Fibroblast of the aortic adventitia (primary cell): Measurements from ENCODE around the gene MFSD6. TPM values are rescaled to one million over a fixed set of nuclear protein-coding genes. Genes with fewer than 3 reads are reported as not detected.

Source experiments
- DNase-seq: peaks from one replicate; pipeline ENCODE4 v3.0.0-alpha.2; 2010; ENCODE audit warnings: low read depth
- H3K4me3 ChIP-seq: 2 replicates; pipeline ENCODE4 v1.5.1; 2011; ENCODE audit warnings: low read depth, mild to moderate bottlenecking, control low read depth, low read length, moderate library complexity
- total RNA-seq: library from RNA; depleted of rRNA; stranded (reverse); fragments of >200 nt; gene quantifications from 2 replicates; pipeline ENCODE4 v1.2.3, GENCODE V29; 2012; ENCODE audit warnings: low replicate concordance
- TF ChIP-seq, protein P1 (sequence below): IDR thresholded peaks from 2 replicates; pipeline ENCODE4 v1.5.1; 2011; ENCODE audit warnings: mild to moderate bottlenecking, low read length, control low read depth, inconsistent platforms; ENCODE audit not compliant: insufficient read depth

The MFSD6 gene
- total RNA-seq, 1 donor = 8.0 TPM

- TF ChIP-seq, protein P1, sequence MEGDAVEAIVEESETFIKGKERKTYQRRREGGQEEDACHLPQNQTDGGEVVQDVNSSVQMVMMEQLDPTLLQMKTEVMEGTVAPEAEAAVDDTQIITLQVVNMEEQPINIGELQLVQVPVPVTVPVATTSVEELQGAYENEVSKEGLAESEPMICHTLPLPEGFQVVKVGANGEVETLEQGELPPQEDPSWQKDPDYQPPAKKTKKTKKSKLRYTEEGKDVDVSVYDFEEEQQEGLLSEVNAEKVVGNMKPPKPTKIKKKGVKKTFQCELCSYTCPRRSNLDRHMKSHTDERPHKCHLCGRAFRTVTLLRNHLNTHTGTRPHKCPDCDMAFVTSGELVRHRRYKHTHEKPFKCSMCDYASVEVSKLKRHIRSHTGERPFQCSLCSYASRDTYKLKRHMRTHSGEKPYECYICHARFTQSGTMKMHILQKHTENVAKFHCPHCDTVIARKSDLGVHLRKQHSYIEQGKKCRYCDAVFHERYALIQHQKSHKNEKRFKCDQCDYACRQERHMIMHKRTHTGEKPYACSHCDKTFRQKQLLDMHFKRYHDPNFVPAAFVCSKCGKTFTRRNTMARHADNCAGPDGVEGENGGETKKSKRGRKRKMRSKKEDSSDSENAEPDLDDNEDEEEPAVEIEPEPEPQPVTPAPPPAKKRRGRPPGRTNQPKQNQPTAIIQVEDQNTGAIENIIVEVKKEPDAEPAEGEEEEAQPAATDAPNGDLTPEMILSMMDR = no peak
- DNase-seq = no peak
- no peak overlapping the region for H3K4me3 ChIP-seq
Observed at GRCh38 chr2:190478572-190479195, 70.5 kb downstream of the MFSD6 start.

- no peak for DNase-seq
- TF ChIP-seq, protein P1 = no peak
- H3K4me3 ChIP-seq = no peak overlapping the region
Observed at GRCh38 chr2:190481339-190481738, 73.2 kb downstream of the MFSD6 start.

GRCh38 chr2:190482451-190482850 is 74.3 kb downstream of the MFSD6 start:
- DNase-seq = peak; percentile 9
- TF ChIP-seq, protein P1 = no peak
- no peak overlapping the region for H3K4me3 ChIP-seq

DNA sequence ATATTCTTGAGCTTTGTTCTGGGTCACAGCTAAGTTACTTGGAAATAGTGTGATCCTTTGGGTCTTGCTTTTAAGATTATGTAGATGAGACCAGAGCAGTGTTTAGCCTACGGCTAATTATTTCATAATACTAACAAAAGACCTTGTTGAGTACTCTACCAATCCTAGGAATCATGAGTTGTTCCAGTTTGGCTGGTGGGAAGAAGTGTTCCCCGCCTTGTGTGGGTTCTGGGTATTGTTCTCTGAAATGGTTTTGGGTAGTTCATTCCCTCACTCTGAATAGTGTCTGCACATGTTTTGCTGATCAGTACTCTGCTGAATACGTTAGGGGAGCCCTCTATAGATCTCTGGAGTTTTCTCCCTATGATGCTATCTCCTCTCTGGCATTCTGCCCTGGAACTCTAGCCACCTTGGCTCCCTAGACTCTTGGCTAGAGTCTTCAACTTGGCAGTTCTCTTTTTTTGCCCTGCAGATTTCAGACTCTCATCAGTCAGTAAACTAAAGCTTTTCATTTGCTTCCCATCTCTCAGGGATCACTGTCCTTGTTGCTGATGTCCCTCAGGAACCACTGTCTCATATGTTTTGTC is 78.0 kb downstream of the MFSD6 start:
- H3K4me3 ChIP-seq = no peak overlapping the region
- peak; percentile 55 for DNase-seq
- TF ChIP-seq, protein P1 = peak; percentile 3

- TF ChIP-seq, protein P1 = no peak
- DNase-seq = no peak
- no peak overlapping the region for H3K4me3 ChIP-seq
Observed at GRCh38 chr2:190488516-190489233, 80.5 kb downstream of the MFSD6 start.

DNA sequence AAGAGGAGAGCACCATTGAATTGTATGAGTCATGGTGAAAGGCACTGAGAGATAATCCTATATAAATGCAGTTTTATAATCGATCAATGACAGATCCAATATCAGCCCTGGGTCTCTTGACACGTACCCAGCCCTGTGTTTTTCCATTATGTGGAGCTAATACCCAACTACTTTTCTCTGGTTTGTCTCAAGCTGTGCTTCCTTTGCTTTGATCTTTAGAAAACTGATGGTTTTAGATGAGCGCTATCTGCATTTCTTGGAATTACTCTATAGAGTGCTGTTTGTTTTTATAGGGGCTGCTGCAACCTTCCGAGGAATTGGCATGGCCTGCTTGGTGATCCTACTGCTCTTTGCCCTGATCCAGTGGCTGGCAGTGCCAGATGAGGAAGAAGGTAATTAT is 81.3 kb downstream of the MFSD6 start:
- H3K4me3 ChIP-seq = no peak overlapping the region
- DNase-seq = no peak
- TF ChIP-seq, protein P1 = no peak
